Measurements from ENCODE around the gene PSD. TPM values are rescaled to one million over a fixed set of nuclear protein-coding genes. Genes with fewer than 3 reads are reported as not detected.
A peak's percentile ranks its signal among the peaks of the same experiment; 100 is the strongest.

Gene PSD
- total and polyA plus RNA-seq, 9 of the 15 experiments (the other 6 are each of a cell fraction or from before 2014, with no cell fraction given): 0.11 to 1.7 (median 0.54) TPM; not detected in 2

GRCh38 chr10:102449321-102450123 is 30.9 kb upstream of the PSD start (continued):
- no peak for TF ChIP-seq C11orf30 (IDR thresholded peaks at IDR 0.05; ENCODE audit: low read depth)
- TF ChIP-seq OTX1 (CRISPR knock-in tag; IDR thresholded peaks at IDR 0.05): no peak
- TF ChIP-seq MYNN (IDR thresholded peaks at IDR 0.05): no peak
- no peak for TF ChIP-seq MYNN (CRISPR knock-in tag; IDR thresholded peaks at IDR 0.05)
- TF ChIP-seq KLF10 (CRISPR knock-in tag; IDR thresholded peaks at IDR 0.05): no peak
- no peak for TF ChIP-seq CREM (IDR thresholded peaks at IDR 0.05; ENCODE audit: low read depth)
- TF ChIP-seq, protein P1, sequence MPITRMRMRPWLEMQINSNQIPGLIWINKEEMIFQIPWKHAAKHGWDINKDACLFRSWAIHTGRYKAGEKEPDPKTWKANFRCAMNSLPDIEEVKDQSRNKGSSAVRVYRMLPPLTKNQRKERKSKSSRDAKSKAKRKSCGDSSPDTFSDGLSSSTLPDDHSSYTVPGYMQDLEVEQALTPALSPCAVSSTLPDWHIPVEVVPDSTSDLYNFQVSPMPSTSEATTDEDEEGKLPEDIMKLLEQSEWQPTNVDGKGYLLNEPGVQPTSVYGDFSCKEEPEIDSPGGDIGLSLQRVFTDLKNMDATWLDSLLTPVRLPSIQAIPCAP (CRISPR knock-in tag; IDR thresholded peaks at IDR 0.05; ENCODE audit: borderline replicate concordance): no peak
- TF ChIP-seq ZNF282 (CRISPR knock-in tag; IDR thresholded peaks at IDR 0.05): no peak
- TF ChIP-seq CC2D1A (IDR thresholded peaks at IDR 0.05): no peak
- no peak for TF ChIP-seq FOXA3 (CRISPR knock-in tag; conservative IDR thresholded peaks at IDR 0.05 in 1 of 2, IDR thresholded peaks at IDR 0.05 in 1 of 2)
- TF ChIP-seq ASH1L (IDR thresholded peaks at IDR 0.05; ENCODE audit: borderline replicate concordance, low read depth, partially characterized antibody): no peak
- no peak for TF ChIP-seq ZNF707 (CRISPR knock-in tag; conservative IDR thresholded peaks at IDR 0.05)
- TF ChIP-seq TBL1XR1 (IDR thresholded peaks at IDR 0.05; ENCODE audit: low read length in 2 of 2): no peak
- TF ChIP-seq ZNF561 (CRISPR knock-in tag; conservative IDR thresholded peaks at IDR 0.05): no peak
- TF ChIP-seq ZNF174 (CRISPR knock-in tag; IDR thresholded peaks at IDR 0.05): no peak
- TF ChIP-seq ZFX (CRISPR knock-in tag; IDR thresholded peaks at IDR 0.05): no peak; the same call in none of the 2 replicates
- TF ChIP-seq FOXP1 (CRISPR knock-in tag; IDR thresholded peaks at IDR 0.05): 0 out of 2 replicates have a peak, but pooled peaks have one; percentile 15
- no peak for TF ChIP-seq HNRNPLL (IDR thresholded peaks at IDR 0.05; ENCODE audit: low read depth, low read length, poor library complexity, severe bottlenecking)
- TF ChIP-seq SETDB1 (IDR thresholded peaks at IDR 0.05; ENCODE audit: low read length): no peak
- TF ChIP-seq RNF219 (CRISPR knock-in tag; IDR thresholded peaks at IDR 0.05): no peak
- TF ChIP-seq ZNF584 (CRISPR knock-in tag; IDR thresholded peaks at IDR 0.05; ENCODE audit: low read depth): no peak
- TF ChIP-seq NR2C2 (CRISPR knock-in tag; IDR thresholded peaks at IDR 0.05): no peak
- 0 out of 2 replicates have a peak, but pooled peaks have one; percentile 1 for TF ChIP-seq NR2C2 (tag; IDR thresholded peaks at IDR 0.05)
- TF ChIP-seq ZNF165 (CRISPR knock-in tag; IDR thresholded peaks at IDR 0.05; ENCODE audit: borderline replicate concordance): no peak
- peak; percentile 49 for TF ChIP-seq POLR2B (IDR thresholded peaks at IDR 0.05; ENCODE audit: low read depth, partially characterized antibody)
- TF ChIP-seq ZBTB43 (CRISPR knock-in tag; IDR thresholded peaks at IDR 0.05): 0 out of 2 replicates have a peak, but pooled peaks have one; percentile 24
- no peak for TF ChIP-seq NCOA1 (IDR thresholded peaks at IDR 0.05; ENCODE audit: low read depth)
